SK-N-SH treated with all-trans-retinoic acid at 6 μM for 48 hours (cell line): Measurements from ENCODE around the gene PTPRG.

Experiments used
- CSDC2 ChIP-seq: fragments of 250-450 bp; sonication (Bioruptor Pico); IDR thresholded peaks from 2 replicates; pipeline ENCODE4 v1.5.0; 2020; ENCODE audit warnings: mild to moderate bottlenecking, moderate library complexity
- RARB ChIP-seq: fragments of 250-450 bp; sonication (Bioruptor Pico); IDR thresholded peaks from 2 replicates; pipeline ENCODE4 v1.8.0; 2021; ENCODE audit warnings: mild to moderate bottlenecking, moderate library complexity
- TCF4 ChIP-seq: fragments of 250-450 bp; sonication (Bioruptor Pico); IDR thresholded peaks from 2 replicates; pipeline ENCODE4 v1.8.0; 2021; ENCODE audit warnings: mild to moderate bottlenecking, moderate library complexity, borderline replicate concordance
- ZC3H10 ChIP-seq: fragments of 250-450 bp; sonication (Bioruptor Pico); IDR thresholded peaks from 2 replicates; pipeline ENCODE4 v1.5.1; 2021; ENCODE audit warnings: mild to moderate bottlenecking, moderate library complexity
- TF ChIP-seq, protein P1 (sequence below): fragments of 250-450 bp; sonication (Bioruptor Pico); IDR thresholded peaks from 2 replicates; pipeline ENCODE4 v1.5.1; 2020; ENCODE audit warnings: low read depth, mild to moderate bottlenecking, moderate library complexity
- TF ChIP-seq, protein P2 (sequence below): fragments of 250-450 bp; sonication (Bioruptor Pico); IDR thresholded peaks from 2 replicates; pipeline ENCODE4 v1.8.0; 2020; ENCODE audit warnings: mild to moderate bottlenecking, moderate library complexity, borderline replicate concordance

DNA sequence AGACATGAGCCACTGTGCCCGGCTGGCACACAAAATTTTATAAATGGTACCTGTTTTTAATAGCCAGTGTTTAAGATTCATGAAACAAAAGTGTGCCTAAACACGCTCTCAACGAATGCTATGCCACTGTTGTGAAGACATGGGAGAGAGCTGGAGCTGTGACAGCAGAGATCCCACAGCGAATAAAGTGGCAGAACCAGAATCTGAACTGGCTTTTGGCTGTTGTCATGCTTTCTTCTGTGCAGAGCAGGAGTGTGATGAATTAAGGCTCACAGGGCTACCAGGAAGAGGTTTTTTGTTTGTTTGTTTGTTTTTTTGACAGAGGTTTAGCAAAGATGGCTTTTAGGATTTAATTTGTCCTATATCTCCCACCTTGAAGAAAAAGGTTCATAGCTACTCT lies 14.5 kb downstream of the PTPRG start:
- TF ChIP-seq, protein P1, sequence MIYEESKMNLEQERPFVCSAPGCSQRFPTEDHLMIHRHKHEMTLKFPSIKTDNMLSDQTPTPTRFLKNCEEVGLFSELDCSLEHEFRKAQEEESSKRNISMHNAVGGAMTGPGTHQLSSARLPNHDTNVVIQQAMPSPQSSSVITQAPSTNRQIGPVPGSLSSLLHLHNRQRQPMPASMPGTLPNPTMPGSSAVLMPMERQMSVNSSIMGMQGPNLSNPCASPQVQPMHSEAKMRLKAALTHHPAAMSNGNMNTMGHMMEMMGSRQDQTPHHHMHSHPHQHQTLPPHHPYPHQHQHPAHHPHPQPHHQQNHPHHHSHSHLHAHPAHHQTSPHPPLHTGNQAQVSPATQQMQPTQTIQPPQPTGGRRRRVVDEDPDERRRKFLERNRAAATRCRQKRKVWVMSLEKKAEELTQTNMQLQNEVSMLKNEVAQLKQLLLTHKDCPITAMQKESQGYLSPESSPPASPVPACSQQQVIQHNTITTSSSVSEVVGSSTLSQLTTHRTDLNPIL (CRISPR knock-in tag): no peak
- no peak for TF ChIP-seq CSDC2 (CRISPR knock-in tag)
- no peak for TF ChIP-seq RARB (CRISPR knock-in tag)
- no peak for TF ChIP-seq ZC3H10
- TF ChIP-seq, protein P2, sequence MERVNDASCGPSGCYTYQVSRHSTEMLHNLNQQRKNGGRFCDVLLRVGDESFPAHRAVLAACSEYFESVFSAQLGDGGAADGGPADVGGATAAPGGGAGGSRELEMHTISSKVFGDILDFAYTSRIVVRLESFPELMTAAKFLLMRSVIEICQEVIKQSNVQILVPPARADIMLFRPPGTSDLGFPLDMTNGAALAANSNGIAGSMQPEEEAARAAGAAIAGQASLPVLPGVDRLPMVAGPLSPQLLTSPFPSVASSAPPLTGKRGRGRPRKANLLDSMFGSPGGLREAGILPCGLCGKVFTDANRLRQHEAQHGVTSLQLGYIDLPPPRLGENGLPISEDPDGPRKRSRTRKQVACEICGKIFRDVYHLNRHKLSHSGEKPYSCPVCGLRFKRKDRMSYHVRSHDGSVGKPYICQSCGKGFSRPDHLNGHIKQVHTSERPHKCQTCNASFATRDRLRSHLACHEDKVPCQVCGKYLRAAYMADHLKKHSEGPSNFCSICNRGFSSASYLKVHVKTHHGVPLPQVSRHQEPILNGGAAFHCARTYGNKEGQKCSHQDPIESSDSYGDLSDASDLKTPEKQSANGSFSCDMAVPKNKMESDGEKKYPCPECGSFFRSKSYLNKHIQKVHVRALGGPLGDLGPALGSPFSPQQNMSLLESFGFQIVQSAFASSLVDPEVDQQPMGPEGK (CRISPR knock-in tag): no peak
- no peak for TF ChIP-seq TCF4 (CRISPR knock-in tag)
